HG03139 (cell line): Measurements from ENCODE around the gene RIC3.

Experiments used
- ATAC-seq: cut with Tn5 transposase; IDR thresholded peaks from one replicate; pipeline ENCODE4 v1.9.1; 2021; ENCODE audit not compliant: unreplicated experiment

The RIC3 gene

GRCh38 chr11:8090756-8091155 is 78.1 kb downstream of the RIC3 start:
- no peak for ATAC-seq

DNA sequence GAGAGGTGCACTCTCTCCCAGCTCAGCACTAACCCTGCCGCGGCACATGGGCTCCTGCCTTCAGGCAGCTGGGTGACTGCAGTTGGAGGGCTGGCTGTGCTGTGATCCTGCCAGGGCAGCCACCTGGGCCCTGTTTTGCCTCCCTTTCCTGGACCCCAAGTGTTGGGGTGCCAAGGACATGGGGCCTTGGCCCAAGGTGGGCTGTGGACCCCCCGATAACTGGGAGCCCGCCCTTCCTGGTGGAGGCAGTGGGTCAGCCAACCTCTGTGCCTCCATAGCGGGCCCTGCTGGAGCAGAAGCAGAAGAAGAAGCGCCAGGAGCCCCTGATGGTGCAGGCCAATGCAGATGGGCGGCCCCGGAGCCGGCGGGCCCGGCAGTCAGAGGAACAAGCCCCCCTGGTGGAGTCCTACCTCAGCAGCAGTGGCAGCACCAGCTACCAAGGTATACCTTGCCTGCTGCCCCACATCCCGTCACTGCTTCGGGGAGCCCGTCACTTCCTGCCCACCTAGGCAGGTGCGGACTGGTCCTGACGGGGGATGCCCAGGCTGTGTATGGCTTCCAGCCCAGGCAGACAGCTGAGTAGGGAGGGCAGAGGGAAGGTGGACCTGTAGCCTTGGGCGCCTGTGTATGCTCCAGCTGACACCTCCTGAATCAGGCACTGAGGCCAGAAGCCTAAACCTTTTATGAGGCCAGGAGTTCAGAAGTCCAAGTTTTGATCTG is 78.9 kb downstream of the RIC3 start:
- ATAC-seq: no peak

- ATAC-seq: no peak
Measured at GRCh38 chr11:8087756-8088155, 81.1 kb downstream of the RIC3 start.

DNA sequence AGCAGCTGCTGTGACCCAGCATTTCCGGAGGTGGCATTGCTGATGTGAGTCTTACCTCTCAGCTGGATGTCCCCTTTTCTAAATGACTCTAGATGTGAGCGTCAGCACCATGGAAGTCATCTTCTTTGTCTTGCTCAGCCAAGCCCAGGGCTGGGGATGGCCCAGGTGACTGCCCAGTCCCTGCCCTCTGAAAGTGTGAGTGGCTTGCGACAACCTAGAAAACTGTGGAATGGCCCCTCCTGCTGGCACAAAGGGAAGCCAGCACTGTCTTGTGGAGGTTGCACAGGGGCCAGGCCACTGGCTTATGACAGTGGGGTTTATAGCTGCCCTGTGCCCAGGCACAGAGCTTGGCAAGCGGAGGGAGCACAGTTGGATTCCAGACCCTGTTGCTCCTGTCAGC is 81.6 kb downstream of the RIC3 start:
- no peak for ATAC-seq

- no peak for ATAC-seq
Measured at GRCh38 chr11:8086571-8086970, 82.3 kb downstream of the RIC3 start.

GRCh38 chr11:8086001-8086479 is 82.8 kb downstream of the RIC3 start:
- ATAC-seq: no peak

GRCh38 chr11:8085011-8085645 is 83.7 kb downstream of the RIC3 start:
- ATAC-seq: no peak

- ATAC-seq: no peak
Measured at GRCh38 chr11:8084352-8084751, 84.5 kb downstream of the RIC3 start.

GRCh38 chr11:8083871-8084281 is 84.9 kb downstream of the RIC3 start:
- ATAC-seq: no peak

GRCh38 chr11:8083088-8083395 is 85.8 kb downstream of the RIC3 start:
- no peak for ATAC-seq

GRCh38 chr11:8082391-8083087 is 86.3 kb downstream of the RIC3 start:
- no peak for ATAC-seq

DNA sequence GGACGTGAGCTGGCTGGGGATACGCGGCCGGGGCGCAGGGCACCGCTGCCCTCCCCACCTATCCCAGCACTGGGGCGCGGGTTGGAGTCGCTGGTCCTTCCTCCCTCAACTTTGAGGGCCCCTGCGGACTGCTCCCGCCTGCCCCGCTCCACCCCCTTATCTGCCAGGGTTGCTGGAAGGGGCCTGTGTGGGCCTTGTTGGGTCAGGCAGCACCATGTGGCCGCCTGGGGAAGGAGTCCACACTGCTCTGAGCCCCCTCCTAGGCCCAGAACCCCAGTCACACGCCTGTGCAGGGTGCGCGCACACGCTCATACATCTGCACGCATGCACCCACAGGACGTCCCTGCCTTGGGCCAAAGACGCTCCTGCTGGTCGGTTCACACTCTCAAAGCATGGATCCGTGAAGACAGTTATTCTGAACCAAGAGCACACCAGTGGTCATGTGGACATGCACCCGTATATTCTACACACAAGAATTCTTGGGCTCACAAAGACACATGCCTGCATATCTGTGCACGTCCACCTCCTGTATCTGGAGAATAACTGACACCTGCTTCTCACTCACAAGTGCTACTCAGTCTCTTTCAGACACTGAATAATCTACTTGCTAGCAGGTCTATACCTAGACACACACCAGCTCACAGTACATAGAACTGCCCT is 87.1 kb downstream of the RIC3 start:
- ATAC-seq: no peak

DNA sequence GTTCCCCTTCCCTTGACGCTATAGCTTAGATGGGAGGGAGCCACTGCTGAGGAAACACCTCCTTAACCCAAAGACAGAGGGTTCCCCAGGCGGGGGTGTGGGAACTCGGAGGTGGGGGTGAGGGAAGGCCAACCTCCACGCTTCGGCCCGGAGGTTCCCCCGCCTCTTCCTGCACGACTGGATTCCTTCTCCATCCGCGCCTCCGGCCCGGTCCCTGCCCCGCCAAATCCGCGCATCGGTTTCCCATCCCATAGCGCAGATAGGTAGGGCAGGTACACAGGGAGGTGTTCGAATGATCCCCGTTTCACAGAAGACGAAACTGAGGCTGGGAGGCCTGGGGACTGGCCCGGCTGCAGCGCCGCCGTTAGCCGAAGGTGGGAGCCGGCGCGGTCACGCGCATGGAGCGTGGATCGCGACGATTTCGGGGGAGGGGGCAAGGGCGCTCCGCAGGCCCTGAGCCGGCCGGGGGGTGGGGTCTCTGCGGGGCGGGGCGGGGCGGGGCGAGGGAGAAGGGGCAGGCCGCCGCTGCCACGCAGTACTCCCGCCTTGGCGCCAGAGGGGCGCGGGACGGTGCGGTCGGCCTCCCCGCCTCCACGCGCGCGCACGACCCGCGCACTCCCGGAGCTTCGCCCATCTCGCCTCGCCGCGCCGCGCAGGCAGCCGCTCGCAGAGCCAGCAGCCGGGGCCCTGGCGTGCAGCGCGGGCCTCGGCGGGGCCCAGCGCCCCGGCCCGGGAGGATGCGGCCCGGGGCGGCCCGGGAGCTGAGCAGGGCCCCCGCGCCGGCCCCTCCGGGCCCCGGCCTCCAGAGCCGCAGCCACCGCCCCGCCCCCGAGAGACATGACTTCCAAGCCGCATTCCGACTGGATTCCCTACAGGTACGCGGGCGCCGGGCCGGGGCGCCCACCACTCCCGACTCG is 87.9 kb downstream of the RIC3 start, which contains the start of gene TUB:
TUB (plus strand) TSS at position 538 of the 917 bp plus-strand sequence; CDS start at position 838, 300 bp downstream.
- ATAC-seq: no peak

DNA sequence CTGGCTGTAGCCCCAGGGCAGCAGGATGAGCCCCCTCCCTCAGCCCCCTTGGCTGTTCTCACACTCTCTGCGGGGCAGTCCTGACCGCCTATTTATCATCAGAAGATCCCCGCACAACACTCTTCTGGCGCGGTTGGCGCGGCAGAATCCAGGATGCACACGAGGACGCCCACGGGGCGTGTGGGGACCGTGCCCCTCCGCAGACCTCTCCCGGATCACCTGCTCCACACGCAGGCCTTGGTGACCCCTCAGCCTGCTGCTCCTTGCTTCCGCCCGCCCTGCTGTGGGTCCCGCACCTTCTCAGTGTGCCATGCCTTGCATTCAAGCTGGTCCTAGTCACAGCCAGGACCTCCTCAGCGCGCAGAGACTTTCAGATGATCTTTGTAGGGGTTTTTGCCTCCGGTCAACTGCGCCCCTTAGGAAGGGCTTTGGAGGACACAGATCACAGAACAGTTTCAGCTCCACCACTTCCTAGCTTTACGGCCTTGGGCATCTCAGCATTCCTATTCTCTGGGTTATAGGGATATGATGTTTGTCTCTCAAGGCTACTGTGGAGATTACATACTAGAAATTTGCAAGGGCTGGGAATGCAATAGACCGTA is 88.7 kb downstream of the RIC3 start:
- ATAC-seq: no peak

- no peak for ATAC-seq
Measured at GRCh38 chr11:8079111-8079675, 89.6 kb downstream of the RIC3 start.

DNA sequence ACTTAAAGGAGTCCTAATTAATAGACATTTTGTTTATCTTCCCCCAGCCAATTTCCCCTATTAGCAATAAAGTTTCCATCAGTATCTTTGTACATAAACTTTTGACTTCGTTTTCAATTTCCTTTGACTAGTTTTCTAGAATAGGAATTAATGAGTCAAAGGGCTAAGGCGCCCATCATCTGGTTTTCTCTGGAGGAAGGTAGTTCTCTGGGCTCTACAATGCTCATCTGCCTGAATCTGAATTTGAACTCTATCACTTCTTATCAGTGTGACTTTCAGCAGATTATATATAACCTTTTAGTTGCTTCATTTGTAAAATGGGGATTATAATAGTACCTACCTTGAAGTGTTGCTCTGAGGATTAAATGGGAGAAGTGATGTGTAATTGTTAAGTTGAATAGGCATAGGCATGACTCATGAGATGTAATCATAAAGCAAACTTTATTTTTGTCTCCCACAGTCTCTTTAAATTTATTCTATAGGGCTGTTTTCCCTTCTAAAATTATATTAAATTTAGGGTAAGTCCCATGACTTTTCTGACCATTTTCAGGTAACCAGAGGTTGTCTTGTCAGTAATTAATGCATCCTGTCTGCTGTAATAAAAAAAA is 93.6 kb downstream of the RIC3 start:
- no peak for ATAC-seq

DNA sequence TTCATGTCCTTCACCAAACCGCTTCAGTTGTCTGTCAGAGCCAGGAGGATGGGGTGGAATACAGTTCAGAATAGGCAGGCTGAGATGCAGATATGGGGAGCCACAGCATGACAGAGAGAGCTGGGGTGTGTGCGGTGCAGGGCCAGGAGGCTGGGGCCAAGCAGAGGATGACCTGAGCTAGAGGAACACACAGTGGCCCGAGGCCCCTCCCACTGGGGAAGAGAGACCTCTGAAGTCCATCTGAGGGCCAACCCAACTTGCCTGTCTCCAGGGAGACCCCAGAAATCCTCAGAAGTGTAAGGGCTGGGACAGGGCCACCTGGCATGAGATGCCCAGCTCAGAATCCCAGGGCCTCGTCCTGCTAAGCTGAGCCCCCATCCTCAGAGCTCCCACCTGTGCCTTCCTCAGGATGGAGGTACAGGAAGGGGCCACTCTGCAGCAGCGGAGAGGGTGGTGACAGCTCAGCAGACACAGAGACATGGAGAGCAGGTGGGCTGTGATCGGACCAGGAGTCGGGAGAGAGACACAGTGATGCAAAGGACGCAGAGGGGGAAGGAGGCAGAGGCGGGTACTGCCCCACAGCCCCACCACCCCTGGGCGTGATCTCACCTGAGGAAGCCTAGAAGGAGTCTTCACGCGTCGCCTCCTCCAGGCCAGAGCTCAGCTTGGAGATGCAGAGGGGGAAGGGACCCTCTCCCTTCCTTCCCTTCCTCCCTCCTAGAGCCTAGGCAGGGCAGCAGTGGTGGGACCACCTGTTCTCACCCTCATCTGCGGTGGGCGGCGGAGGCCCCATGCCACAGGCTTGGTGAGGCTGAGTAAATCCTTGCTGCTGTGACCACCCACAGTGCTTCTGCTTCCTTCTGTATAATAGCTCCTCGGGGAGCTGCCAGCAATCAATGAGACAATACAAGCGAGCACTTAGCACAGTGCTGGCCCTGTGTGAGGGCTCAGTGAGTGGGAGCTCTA is 96.9 kb downstream of the RIC3 start:
- ATAC-seq: no peak

DNA sequence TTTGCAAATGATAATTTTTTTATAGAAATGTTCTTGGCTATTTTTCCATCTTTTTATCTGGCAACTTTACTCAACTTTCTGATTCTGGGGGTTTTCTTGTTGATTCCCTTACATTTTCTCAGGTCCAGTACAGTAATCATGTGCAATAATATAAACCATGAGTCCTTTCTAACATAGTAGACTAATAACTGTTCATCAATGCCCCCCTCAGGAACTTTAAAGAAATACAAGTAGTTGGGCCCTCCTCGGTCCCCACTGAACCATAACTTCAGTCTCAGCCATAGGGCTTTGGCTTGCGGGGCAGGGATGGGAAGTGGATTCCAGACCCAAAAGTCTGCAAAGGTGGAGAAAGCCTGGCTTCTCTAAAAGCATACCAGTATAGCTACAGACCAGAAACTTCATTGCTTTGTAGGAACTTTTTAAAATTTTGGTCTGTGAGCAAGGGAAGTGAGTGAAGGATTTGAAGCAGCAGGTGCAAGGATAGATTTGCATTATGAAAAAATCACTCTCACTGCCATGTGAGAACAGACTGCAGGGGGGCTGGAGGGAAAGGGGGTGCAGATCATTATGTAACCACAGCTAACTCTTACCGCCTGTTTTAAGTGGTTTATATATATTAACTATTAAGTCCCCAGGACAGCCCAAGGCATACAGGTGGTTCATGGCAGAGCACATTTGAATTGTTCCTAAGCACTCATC is 98.3 kb downstream of the RIC3 start:
- no peak for ATAC-seq
